ENCODE results near the gene CFAP54.

DNA sequence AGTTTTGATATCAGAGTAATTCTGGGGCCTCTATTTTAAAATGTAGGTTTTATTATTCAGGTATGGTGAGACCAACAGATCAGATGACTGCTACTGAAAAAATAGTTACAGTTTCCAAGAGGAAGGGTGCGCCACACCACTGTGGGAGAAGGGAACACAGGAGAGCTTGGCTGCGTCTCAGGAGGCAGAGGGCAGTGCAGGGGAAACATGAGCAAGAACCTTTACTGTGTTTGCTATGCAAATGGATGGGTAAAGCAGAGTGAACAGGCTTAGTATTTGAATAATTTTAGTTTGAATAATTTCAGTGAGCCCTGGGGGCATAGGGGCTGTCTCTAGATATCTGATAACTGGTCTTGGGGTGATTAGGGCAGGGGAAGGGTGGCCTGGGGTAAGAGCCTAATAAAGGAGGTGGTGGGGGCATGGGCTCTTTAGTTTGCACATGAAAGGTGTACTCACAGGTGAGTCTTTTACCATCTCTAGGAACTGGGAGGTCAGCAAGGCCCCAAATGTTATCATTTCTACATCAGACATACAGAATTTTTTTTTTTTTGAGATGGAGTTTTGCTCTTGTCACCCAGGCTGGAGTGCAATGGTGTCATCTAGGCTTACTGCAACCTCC lies 220.9 kb downstream of the CFAP54 start:
- TF ChIP-seq, protein P1, sequence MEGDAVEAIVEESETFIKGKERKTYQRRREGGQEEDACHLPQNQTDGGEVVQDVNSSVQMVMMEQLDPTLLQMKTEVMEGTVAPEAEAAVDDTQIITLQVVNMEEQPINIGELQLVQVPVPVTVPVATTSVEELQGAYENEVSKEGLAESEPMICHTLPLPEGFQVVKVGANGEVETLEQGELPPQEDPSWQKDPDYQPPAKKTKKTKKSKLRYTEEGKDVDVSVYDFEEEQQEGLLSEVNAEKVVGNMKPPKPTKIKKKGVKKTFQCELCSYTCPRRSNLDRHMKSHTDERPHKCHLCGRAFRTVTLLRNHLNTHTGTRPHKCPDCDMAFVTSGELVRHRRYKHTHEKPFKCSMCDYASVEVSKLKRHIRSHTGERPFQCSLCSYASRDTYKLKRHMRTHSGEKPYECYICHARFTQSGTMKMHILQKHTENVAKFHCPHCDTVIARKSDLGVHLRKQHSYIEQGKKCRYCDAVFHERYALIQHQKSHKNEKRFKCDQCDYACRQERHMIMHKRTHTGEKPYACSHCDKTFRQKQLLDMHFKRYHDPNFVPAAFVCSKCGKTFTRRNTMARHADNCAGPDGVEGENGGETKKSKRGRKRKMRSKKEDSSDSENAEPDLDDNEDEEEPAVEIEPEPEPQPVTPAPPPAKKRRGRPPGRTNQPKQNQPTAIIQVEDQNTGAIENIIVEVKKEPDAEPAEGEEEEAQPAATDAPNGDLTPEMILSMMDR (IDR thresholded peaks at IDR 0.05), result no peak
- no peak for TF ChIP-seq CREB1 (CRISPR knock-in tag; IDR thresholded peaks at IDR 0.05)
- no peak for TF ChIP-seq ESRRA (CRISPR knock-in tag; IDR thresholded peaks at IDR 0.05; ENCODE audit: borderline replicate concordance)
- no peak for TF ChIP-seq ELF4 (CRISPR knock-in tag; IDR thresholded peaks at IDR 0.05; ENCODE audit: low read depth)
- TF ChIP-seq ZNF317 (CRISPR knock-in tag; IDR thresholded peaks at IDR 0.05; ENCODE audit: borderline replicate concordance, low read depth), result no peak
- TF ChIP-seq USF2 (CRISPR knock-in tag; IDR thresholded peaks at IDR 0.05), result no peak
- no peak for TF ChIP-seq SMAD4 (CRISPR knock-in tag; IDR thresholded peaks at IDR 0.05)
- TF ChIP-seq ZNF121 (CRISPR knock-in tag; IDR thresholded peaks at IDR 0.05), result no peak
- TF ChIP-seq E2F1 (CRISPR knock-in tag; IDR thresholded peaks at IDR 0.05), result no peak
